KOPT-K1 (cell line): ENCODE results near the gene CRYZ.
A peak's percentile ranks its signal among the peaks of the same experiment; 100 is the strongest.
"Not testable (repeated sequence)": the region's sequence is repeated elsewhere in the genome, so short reads cannot be mapped to it uniquely, and the experiment has no call there.

Source experiments
- H3K27ac ChIP-seq: fragments of 200-600 bp; sonication (generic); 2 replicates; pipeline ENCODE4 v1.5.1; 2016; ENCODE audit warnings: antibody characterized with exemption, mild to moderate bottlenecking, low read depth, low read length; ENCODE audit not compliant: poor library complexity, severe bottlenecking
- H3K36me3 ChIP-seq: fragments of 200-600 bp; sonication (generic); 2 replicates; pipeline ENCODE4 v1.5.1; 2017; ENCODE audit warnings: antibody characterized with exemption, mild to moderate bottlenecking, low read length, moderate library complexity; ENCODE audit not compliant: insufficient read depth
- H3K9me3 ChIP-seq: fragments of 200-600 bp; sonication (generic); 2 replicates; pipeline ENCODE4 v1.5.1; 2017; ENCODE audit warnings: antibody characterized with exemption, low read length, mild to moderate bottlenecking; ENCODE audit not compliant: insufficient read depth, poor library complexity, severe bottlenecking

CRYZ gene

GRCh38 chr1:74732960-74733603, at the start of gene CRYZ, which contains the start of gene TYW3:
Gene CRYZ (minus strand): TSS chr1:74733050. CDS start chr1:74724821, 8,229 bp downstream.
Gene TYW3 (plus strand): TSS chr1:74733152. CDS start chr1:74733245, 93 bp downstream.
- Histone ChIP-seq H3K27ac (peak within 1 kb of the TSS; percentile 83), H3K36me3 (peaks cover 16% of the 10 kb centered on the region)

DNA sequence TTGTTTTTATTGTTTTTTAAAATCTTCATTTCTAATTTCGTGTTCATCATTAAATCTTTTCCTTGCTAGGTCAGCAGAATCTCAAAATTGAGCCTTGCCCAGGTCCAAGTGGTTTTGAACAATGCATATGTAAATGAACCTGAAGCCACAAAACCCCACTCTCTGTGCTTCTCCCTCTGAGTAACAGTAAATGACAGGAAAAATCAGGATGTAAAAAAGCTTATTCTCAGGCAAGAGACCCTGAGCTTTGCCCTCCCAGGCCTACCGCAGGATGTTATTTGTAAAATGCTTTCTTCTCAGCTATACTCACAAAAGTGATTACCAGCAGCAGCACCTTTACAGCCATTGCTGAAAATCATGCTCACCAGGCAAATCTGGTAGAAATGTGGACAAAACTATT, 47.7 kb upstream of the CRYZ start:
- H3K9me3 ChIP-seq: no peaks in the 10 kb centered on the region
- no peaks in the 10 kb centered on the region for H3K36me3 ChIP-seq
- no peak overlapping the region for H3K27ac ChIP-seq

More at GRCh38 chr1:74732960-74733603, at the start of gene CRYZ, which contains the start of gene TYW3:
- H3K9me3 ChIP-seq: no peaks in the 10 kb centered on the region

- Histone ChIP-seq H3K27ac (no peak overlapping the region), H3K9me3 (no peaks in the 10 kb centered on the region), H3K36me3 (no peaks in the 10 kb centered on the region)
Observed at GRCh38 chr1:74779750-74780149, 46.9 kb upstream of the CRYZ start.

DNA sequence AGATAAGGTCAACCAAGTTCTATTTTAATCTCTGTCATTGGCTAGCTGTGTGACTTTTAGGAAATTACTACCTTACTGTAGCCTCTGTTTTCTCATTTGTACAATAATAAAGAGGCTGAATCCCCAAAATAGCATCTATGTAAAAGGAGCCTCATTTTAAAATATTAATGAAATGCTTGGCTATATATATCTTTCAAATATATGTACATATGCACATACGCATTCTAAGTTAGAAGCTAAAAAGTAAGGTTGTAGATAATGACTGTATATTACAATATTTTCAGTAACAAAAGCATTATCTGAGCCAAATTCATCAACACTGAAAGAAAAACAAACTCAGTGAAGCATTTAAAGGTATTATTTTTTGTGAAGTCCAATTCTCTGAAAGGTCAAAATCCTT, 44.7 kb upstream of the CRYZ start:
- Histone ChIP-seq H3K27ac (no peak overlapping the region), H3K36me3 (no peaks in the 10 kb centered on the region), H3K9me3 (no peaks in the 10 kb centered on the region)

- H3K36me3 ChIP-seq: no peaks in the 10 kb centered on the region
- H3K27ac ChIP-seq: no peak overlapping the region
- H3K9me3 ChIP-seq: no peaks in the 10 kb centered on the region
Observed at GRCh38 chr1:74775735-74776134, 42.9 kb upstream of the CRYZ start.

- H3K27ac ChIP-seq: no peak overlapping the region
- H3K9me3 ChIP-seq: no peaks in the 10 kb centered on the region
- H3K36me3 ChIP-seq: no peaks in the 10 kb centered on the region
Observed at GRCh38 chr1:74773582-74773981, 40.7 kb upstream of the CRYZ start.

GRCh38 chr1:74772945-74773344, 40.1 kb upstream of the CRYZ start:
- Histone ChIP-seq H3K9me3 (no peaks in the 10 kb centered on the region), H3K36me3 (no peaks in the 10 kb centered on the region), H3K27ac (no peak overlapping the region)

GRCh38 chr1:74771913-74772515, 39.2 kb upstream of the CRYZ start:
- H3K9me3 ChIP-seq: no peaks in the 10 kb centered on the region
- H3K36me3 ChIP-seq: no peaks in the 10 kb centered on the region
- no peak overlapping the region for H3K27ac ChIP-seq

GRCh38 chr1:74767490-74767889, 34.6 kb upstream of the CRYZ start:
- Histone ChIP-seq H3K36me3 (peaks cover 29% of the 10 kb centered on the region), H3K27ac (no peak overlapping the region), H3K9me3 (no peaks in the 10 kb centered on the region)

- Histone ChIP-seq H3K9me3 (no peaks in the 10 kb centered on the region), H3K36me3 (peaks cover 37% of the 10 kb centered on the region), H3K27ac (no peak overlapping the region)
Observed at GRCh38 chr1:74766579-74766978, 33.7 kb upstream of the CRYZ start.

GRCh38 chr1:74763807-74764206, 31.0 kb upstream of the CRYZ start:
- Histone ChIP-seq H3K27ac (no peak overlapping the region), H3K36me3 (peaks cover 64% of the 10 kb centered on the region), H3K9me3 (no peaks in the 10 kb centered on the region)

- H3K27ac ChIP-seq: not testable (repeated sequence)
- peaks cover 98% of the 10 kb centered on the region for H3K36me3 ChIP-seq
Observed at GRCh38 chr1:74756650-74757049, 23.8 kb upstream of the CRYZ start.

GRCh38 chr1:74755475-74755874, 22.6 kb upstream of the CRYZ start:
- peaks cover 98% of the 10 kb centered on the region for H3K36me3 ChIP-seq
- H3K9me3 ChIP-seq: peaks cover 28% of the 10 kb centered on the region
- no peak overlapping the region for H3K27ac ChIP-seq

More at GRCh38 chr1:74756650-74757049, 23.8 kb upstream of the CRYZ start:
- H3K9me3 ChIP-seq: peaks cover 28% of the 10 kb centered on the region

DNA sequence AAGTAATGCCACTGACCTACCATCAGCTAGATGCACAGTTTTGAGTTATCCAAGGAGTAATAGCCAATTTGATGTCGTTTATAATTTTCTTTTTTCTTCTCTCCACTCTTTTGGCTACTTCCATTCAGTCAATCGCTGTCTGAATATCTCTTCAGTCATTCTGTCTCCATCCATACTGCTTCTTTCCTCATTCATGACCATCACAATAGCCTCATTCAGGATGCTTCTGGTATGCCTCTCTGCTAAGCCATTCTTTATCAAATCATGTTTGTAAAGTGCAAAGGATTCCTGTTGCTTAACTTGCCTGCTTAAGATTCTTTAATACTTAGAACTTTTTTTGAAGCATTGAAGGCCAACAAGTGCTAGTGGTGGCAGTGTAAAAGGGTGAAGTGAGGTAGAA, 20.3 kb upstream of the CRYZ start:
- Histone ChIP-seq H3K9me3 (peaks cover 27% of the 10 kb centered on the region), H3K36me3 (peaks cover 97% of the 10 kb centered on the region), H3K27ac (no peak overlapping the region)

DNA sequence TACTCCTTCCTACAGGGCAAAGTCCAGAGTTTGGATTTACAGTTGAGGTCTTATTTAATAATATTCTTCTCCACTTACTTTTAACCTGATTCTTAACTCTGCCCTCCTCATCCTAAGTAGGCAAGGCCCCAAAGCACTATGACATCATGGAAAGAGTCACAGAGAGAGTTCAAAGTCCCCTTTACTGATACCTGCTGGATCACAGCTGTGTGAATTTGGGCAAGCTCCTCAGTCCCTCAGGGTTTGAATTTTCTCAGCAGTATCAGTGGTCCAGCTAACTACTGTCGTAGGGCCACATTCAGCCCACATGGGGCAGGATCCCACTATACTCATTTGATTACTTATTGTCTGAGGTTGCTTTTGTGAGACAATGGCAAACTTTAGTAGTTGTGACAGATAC, 16.1 kb upstream of the CRYZ start:
- no peak overlapping the region for H3K27ac ChIP-seq
- peaks cover 92% of the 10 kb centered on the region for H3K36me3 ChIP-seq
- peaks cover 15% of the 10 kb centered on the region for H3K9me3 ChIP-seq

GRCh38 chr1:74745247-74745646, 12.4 kb upstream of the CRYZ start:
- not testable (repeated sequence) for H3K27ac ChIP-seq
- H3K36me3 ChIP-seq: peaks cover 94% of the 10 kb centered on the region

More at GRCh38 chr1:74745247-74745646, 12.4 kb upstream of the CRYZ start:
- peaks cover 21% of the 10 kb centered on the region for H3K9me3 ChIP-seq
